NOMO-1 (cell line): ENCODE results near the gene TPPP3.
"Not testable (repeated sequence)": the region's sequence is repeated elsewhere in the genome, so short reads cannot be mapped to it uniquely, and the experiment has no call there.

Source experiments
- DNase-seq, 2 experiments: peaks; one replicate each; lab custom pipeline; 2025; ENCODE audit not compliant: unreplicated experiment in 2 of 2; lab: John Stamatoyannopoulos, UW

Gene TPPP3

GRCh38 chr16:67391424-67392300, 1.6 kb downstream of the TPPP3 start:
- DNase-seq, result no peak

GRCh38 chr16:67390816-67391423, 2.4 kb downstream of the TPPP3 start:
- DNase-seq, result no peak

GRCh38 chr16:67389911-67390815, 3.1 kb downstream of the TPPP3 start:
- DNase-seq, result peak; percentile 90 to 92

- no peak for DNase-seq
These were observed 4.7 kb downstream of the TPPP3 start for GRCh38 chr16:67388591-67388990.

GRCh38 chr16:67388191-67388590, 5.1 kb downstream of the TPPP3 start:
- DNase-seq, result no peak

GRCh38 chr16:67387479-67388079, 5.7 kb downstream of the TPPP3 start:
- DNase-seq, result no peak

GRCh38 chr16:67386861-67387455, 6.3 kb downstream of the TPPP3 start:
- DNase-seq, result no peak

- DNase-seq, result no peak
These were observed 8.4 kb downstream of the TPPP3 start for GRCh38 chr16:67384778-67385510.

- DNase-seq, result no peak
These were observed 10.0 kb downstream of the TPPP3 start for GRCh38 chr16:67383284-67383683.

- no peak for DNase-seq
These were observed 14.7 kb downstream of the TPPP3 start for GRCh38 chr16:67378642-67379041.

- not testable (repeated sequence) for DNase-seq
These were observed 17.3 kb downstream of the TPPP3 start for GRCh38 chr16:67376012-67376411.

GRCh38 chr16:67372664-67373063, 20.6 kb downstream of the TPPP3 start:
- DNase-seq, result peak; percentile 27 to 43

- no peak for DNase-seq
These were observed 22.6 kb downstream of the TPPP3 start for GRCh38 chr16:67370661-67371060.

- peak in 1 of 2 experiments; percentile 67 for DNase-seq
These were observed 28.6 kb downstream of the TPPP3 start for GRCh38 chr16:67364600-67365235.

GRCh38 chr16:67361038-67361437, 32.3 kb downstream of the TPPP3 start:
- no peak for DNase-seq

GRCh38 chr16:67359540-67360269, 33.6 kb downstream of the TPPP3 start:
- not testable (repeated sequence) for DNase-seq

- DNase-seq, result no peak
These were observed 35.7 kb downstream of the TPPP3 start for GRCh38 chr16:67357561-67357960.

- DNase-seq, result no peak
These were observed 36.9 kb downstream of the TPPP3 start for GRCh38 chr16:67356396-67356795.
